Measurements from ENCODE around the gene VGLL4.
"Not testable (repeated sequence)": the region's sequence is repeated elsewhere in the genome, so short reads cannot be mapped to it uniquely, and the experiment has no call there.

VGLL4 gene

DNA sequence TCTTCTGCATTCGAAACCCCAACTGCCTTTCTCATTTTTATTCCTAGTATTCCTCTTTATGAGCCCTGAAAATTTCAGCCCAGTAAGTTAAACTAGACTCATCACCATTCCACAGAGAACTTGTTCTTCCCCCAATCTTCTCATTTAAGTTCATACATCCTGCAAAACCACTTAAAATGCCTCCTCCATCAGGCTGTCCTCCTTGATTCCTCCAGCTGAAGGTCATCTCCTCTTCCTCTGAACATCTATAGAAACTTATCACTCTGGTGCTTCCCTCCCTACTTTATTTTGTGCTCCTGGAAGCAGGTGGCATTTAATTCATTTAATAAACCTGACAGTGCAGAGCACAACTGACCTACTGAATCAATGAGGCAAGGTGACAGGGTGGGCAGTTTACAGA, 38.3 kb downstream of the VGLL4 start:
- DNase-seq (ENCODE audit: low read depth): no peak

DNA sequence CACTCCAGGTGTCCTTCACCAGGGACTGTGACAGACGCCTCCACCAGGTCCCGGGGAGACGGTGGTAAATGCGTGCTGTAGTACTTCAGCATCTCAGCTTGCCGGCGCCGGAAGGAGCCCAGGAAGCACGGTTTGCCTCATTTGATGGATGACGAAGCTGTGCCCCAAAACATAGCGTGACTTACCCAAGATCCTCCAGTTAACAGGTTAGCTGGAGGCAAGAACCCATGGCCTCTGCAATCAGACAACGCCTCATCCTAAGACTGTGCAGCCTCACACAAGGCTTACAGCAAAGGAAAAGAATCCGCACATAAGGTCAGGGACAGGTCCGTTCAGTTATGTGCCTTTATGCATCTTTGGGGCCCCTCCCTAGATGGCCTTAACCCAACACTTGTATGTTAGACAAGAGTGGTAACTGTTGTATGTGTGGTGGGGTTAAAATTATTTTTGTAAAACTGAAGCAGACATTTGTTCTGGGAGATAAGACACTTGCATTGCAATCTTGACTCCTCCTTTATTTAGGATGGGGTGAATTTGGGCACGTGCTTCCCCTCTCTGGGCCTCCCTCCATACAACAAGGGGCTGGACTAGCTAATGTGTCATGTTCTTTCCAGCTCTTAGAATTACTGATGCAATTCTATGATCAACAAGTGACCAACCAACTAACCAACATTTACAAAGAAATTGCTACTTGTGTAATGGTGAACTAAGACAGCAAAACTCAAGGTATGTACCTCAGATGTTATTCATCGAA, 39.4 kb downstream of the VGLL4 start:
- no peak for DNase-seq (ENCODE audit: low read depth)

GRCh38 chr3:11603628-11604027, 40.1 kb downstream of the VGLL4 start:
- DNase-seq (ENCODE audit: low read depth): no peak

GRCh38 chr3:11602886-11603527, 40.7 kb downstream of the VGLL4 start:
- no peak for DNase-seq (ENCODE audit: low read depth)

GRCh38 chr3:11602239-11602840, 41.4 kb downstream of the VGLL4 start:
- no peak for DNase-seq (ENCODE audit: low read depth)

- DNase-seq (ENCODE audit: low read depth): no peak
Observed at GRCh38 chr3:11601446-11602238, 42.1 kb downstream of the VGLL4 start.

DNA sequence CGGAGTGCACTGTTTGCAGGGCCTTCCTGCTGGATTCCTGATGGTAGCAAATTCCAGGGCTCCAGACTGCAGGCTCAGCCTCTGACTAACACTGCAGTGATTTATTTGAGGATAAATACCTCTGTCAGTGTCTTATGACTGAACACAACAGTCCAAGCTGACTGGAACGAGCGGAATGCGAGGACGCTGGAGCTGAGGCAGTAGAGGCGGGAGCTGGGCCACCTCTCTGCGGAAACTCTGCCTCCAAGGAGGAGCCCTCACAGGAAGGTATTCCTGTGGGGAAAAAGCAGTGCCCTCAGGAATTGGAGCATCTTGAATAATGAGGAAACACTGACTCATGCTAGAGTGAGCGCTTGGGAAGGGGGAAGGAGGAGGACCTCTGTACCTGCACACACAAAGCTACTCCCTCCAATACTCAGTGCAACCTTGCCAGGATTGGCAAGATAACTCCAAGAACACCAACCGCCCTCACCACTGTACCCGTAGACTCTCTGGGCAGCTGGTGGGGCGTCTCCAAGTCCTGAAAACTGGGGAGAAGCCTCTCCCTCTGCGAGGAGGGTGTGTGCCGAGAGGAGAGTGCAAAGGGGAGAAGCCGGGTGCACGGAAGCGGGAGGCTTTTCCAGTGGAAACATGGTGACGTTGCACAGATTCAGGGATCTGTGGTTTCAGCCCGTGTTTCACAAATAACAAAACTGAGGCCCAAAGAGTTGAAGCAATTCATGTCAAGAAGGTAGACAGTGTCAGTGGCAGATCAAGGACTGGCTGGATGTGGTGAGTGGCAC, 43.0 kb downstream of the VGLL4 start:
- no peak for DNase-seq (ENCODE audit: low read depth)

- DNase-seq (ENCODE audit: low read depth): no peak
Observed at GRCh38 chr3:11596387-11596786, 47.3 kb downstream of the VGLL4 start.

- not testable (repeated sequence) for DNase-seq (ENCODE audit: low read depth)
Observed at GRCh38 chr3:11595024-11595423, 48.7 kb downstream of the VGLL4 start.

- no peak for DNase-seq (ENCODE audit: low read depth)
Observed at GRCh38 chr3:11593318-11594034, 50.2 kb downstream of the VGLL4 start.

GRCh38 chr3:11592445-11593298, 51.0 kb downstream of the VGLL4 start:
- no peak for DNase-seq (ENCODE audit: low read depth)

DNA sequence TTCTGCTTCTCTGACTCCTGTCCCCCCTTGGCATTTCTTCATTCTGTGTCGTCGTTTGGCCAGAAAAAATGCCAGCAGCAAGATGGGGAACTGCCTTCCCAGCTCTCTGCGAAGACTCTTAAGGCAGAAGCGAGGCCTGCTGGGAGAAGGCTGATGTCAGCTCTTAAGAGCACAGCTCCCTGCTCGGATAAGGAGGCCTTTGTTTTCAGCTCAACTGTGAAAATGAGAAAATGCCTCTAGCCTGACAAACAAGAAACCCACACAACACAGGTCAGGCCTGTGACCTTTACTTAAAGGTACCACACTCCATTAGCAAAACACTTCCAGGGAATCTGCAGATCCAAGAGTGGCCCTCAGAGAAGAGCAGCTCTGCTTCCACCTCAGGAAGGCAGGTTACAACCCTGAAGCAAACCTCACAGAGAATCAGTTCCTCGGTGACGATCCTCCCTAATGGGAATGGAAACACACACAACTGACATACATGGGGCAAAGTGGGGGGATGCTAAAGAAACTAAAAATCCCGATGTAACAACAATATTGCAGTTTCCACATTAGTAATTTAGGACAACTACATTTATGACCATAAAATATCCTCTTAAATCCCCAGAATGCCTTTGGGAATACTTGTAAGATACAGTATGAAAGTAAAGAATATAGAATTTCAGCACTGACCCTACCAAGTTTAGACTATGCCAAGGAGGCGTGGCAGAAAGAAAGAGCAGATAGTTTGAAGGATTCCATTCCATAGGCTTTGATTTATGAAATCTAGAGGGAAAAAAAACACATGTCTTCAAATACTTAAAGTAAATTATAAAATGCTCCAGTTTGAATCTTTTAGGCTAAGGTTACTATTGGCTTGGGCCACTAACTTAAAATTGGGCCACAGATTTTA, 52.1 kb downstream of the VGLL4 start:
- DNase-seq (ENCODE audit: low read depth): no peak

- DNase-seq (ENCODE audit: low read depth): no peak
Observed at GRCh38 chr3:11591002-11591355, 52.7 kb downstream of the VGLL4 start.

- no peak for DNase-seq (ENCODE audit: low read depth)
Observed at GRCh38 chr3:11589706-11590105, 54.0 kb downstream of the VGLL4 start.

DNA sequence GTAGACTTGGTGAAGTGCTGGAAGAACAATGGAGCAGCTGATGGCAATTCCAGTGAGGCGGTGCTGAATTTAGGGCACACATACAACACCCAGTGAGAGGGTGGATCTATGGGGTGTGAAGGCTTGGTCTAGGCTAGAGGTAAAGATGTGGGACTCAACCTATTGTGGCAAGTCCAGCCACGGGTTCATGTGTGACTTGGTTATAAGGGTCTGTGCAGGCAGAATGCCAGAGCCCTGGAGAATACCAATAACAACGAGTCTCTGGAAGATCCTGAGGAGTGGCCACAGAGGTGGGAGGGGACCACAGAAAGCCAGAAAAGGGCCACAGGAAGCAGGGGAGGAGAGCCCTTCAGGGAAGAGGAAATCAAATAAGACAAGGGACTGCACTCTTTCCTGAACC, 55.0 kb downstream of the VGLL4 start:
- no peak for DNase-seq (ENCODE audit: low read depth)

DNA sequence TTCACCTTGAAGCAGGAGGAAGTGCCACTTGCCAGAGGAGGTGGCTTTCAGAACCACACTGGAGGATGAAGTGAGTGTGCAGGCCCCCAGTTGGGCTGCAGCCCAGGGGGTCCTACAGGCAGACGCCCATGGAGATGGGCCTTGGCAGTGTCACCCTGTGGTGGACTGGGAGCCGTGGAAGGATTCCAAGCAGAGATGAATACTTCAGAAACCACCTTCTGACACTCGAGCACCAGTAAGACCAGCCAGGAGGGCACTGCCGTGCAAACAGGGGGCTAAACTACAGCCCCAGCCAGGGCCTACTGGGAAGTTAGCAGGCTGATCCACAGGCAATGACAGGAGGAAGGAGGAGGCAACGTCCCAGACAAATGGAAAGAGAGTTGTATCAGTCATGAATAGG, 55.4 kb downstream of the VGLL4 start:
- DNase-seq (ENCODE audit: low read depth): no peak

- DNase-seq (ENCODE audit: low read depth): no peak
Observed at GRCh38 chr3:11587766-11588165, 55.9 kb downstream of the VGLL4 start.

DNA sequence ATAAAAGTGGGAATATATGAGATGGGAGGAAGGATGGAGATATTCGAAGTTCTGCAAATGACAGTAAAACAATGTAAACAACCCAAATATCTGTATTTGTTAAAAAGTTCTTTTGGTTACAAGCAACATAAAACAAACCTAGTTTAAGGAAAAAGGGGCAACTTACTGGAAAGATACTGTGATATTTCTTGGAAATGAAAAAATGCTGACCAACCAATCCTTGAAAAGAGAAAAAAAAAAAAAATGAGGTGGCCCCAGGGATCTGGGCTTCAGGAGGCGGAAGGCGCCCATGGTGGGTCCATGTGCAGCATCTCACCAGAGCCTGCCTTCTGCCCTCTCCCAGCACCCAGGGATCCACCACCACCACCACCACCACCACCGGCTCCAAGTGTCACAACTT, 59.1 kb downstream of the VGLL4 start:
- DNase-seq (ENCODE audit: low read depth): no peak

DNA sequence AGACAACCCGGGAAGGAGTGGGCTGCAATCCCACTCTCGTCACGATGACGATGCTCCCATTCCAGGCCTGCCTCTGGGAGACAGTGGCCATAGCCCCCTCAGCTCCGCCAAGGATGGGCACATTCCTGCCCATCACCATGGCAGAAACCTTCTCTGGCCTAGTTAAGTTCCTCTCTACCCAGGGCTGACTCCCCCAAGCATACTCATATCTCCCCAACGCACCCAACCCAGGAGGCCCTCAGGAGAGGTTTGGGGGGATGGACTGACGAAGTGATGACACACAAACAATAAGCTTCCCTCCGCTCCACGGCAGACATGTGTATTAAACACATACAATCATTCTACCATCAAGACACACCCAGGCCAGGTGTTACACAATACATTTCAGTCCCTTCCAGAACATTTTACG, 60.1 kb downstream of the VGLL4 start:
- no peak for DNase-seq (ENCODE audit: low read depth)

Measured in activated T-cell treated with anti-CD3 and anti-CD28 coated beads for 24 hours (primary cell).